ENCODE measurements around the gene GABRB2. TPM values are rescaled to one million over a fixed set of nuclear protein-coding genes. Genes with fewer than 3 reads are reported as not detected.

The GABRB2 gene
- total RNA-seq, 1 donor from 2014 or later: not detected

DNA sequence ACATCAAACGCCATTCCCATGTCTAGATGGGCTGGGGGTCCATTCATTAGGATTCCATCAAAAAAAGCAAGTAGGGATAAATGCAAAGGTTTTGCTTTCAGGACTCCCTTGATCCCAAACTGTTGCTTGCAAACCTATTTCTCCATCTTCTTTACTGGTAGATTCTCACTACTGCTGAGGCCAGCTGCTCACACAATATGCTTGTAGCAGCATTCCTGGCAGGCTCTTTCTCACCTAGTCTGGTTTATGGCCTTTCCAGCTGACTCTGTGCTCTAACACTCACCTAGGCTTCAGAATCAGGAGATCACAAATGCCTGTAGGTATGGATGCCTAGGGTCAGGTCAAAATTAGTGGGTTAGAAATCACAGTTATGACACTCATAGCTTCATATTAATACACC is 274.7 kb downstream of the GABRB2 start:
- H3K27me3 Mint-ChIP-seq (ENCODE audit: unreplicated experiment): no peaks in the 10 kb centered on the region
- no peaks in the 10 kb centered on the region for H3K9me3 Mint-ChIP-seq (ENCODE audit: unreplicated experiment)
- DNase-seq: no peak
- TF ChIP-seq, protein P1, sequence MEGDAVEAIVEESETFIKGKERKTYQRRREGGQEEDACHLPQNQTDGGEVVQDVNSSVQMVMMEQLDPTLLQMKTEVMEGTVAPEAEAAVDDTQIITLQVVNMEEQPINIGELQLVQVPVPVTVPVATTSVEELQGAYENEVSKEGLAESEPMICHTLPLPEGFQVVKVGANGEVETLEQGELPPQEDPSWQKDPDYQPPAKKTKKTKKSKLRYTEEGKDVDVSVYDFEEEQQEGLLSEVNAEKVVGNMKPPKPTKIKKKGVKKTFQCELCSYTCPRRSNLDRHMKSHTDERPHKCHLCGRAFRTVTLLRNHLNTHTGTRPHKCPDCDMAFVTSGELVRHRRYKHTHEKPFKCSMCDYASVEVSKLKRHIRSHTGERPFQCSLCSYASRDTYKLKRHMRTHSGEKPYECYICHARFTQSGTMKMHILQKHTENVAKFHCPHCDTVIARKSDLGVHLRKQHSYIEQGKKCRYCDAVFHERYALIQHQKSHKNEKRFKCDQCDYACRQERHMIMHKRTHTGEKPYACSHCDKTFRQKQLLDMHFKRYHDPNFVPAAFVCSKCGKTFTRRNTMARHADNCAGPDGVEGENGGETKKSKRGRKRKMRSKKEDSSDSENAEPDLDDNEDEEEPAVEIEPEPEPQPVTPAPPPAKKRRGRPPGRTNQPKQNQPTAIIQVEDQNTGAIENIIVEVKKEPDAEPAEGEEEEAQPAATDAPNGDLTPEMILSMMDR (IDR thresholded peaks at IDR 0.05; ENCODE audit: partially characterized antibody, unreplicated experiment): no peak
- no peak overlapping the region for H3K4me3 Mint-ChIP-seq (ENCODE audit: unreplicated experiment)
- no peaks in the 10 kb centered on the region for H3K4me1 Mint-ChIP-seq (ENCODE audit: low read depth, unreplicated experiment)
- H3K27ac Mint-ChIP-seq (ENCODE audit: unreplicated experiment): no peak overlapping the region
- no peaks in the 10 kb centered on the region for H3K36me3 Mint-ChIP-seq (ENCODE audit: unreplicated experiment)

DNA sequence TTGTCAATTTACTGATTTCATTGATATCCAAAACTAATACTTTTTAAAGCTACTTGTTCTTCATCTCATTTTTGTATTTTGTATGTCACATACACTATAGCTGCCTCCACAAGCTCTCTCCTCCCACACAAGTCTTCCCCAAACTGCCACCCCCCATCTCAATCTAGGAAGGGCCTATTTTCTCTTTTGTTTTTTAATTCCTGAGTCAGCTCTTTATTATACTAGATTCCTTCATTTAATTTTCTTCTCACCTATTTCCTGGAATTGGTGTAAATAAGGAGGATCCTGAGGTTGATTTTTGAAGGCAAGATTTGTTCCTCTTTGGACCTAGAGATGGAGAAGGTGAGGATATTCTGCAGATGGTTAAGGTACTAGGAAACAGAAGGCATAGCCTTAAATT is 277.4 kb downstream of the GABRB2 start:
- DNase-seq: no peak
- TF ChIP-seq, protein P1 (IDR thresholded peaks at IDR 0.05; ENCODE audit: partially characterized antibody, unreplicated experiment): no peak
- H3K4me3 Mint-ChIP-seq (ENCODE audit: unreplicated experiment): no peak overlapping the region
- no peak overlapping the region for H3K27ac Mint-ChIP-seq (ENCODE audit: unreplicated experiment)
- no peaks in the 10 kb centered on the region for H3K27me3 Mint-ChIP-seq (ENCODE audit: unreplicated experiment)
- H3K4me1 Mint-ChIP-seq (ENCODE audit: low read depth, unreplicated experiment): no peaks in the 10 kb centered on the region
- H3K36me3 Mint-ChIP-seq (ENCODE audit: unreplicated experiment): no peaks in the 10 kb centered on the region
- no peaks in the 10 kb centered on the region for H3K9me3 Mint-ChIP-seq (ENCODE audit: unreplicated experiment)

DNA sequence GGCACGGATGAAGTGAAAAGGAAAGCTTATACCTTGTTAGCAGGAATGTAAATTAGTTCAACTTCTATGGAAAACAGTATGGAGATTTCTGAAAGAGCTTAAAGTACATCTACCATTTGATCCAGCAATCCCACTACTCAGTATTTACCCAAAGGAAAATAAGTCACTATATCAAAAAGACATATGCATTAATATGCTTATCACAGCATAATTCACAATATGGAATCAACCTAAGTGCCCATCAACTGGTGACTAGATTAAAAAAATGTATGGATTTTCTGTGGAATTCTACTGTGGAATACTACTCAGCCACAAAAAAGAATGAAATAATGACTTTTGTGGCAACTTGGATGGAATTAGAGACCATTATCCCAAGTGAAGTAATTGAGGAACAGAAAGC is 279.6 kb downstream of the GABRB2 start:
- Mint-ChIP-seq H3K27me3 (ENCODE audit: unreplicated experiment) (no peaks in the 10 kb centered on the region), H3K4me3 (ENCODE audit: unreplicated experiment) (no peak overlapping the region), H3K9me3 (ENCODE audit: unreplicated experiment) (no peaks in the 10 kb centered on the region), H3K27ac (ENCODE audit: unreplicated experiment) (no peak overlapping the region), H3K4me1 (ENCODE audit: low read depth, unreplicated experiment) (no peaks in the 10 kb centered on the region), H3K36me3 (ENCODE audit: unreplicated experiment) (no peaks in the 10 kb centered on the region)
- TF ChIP-seq, protein P1 (IDR thresholded peaks at IDR 0.05; ENCODE audit: partially characterized antibody, unreplicated experiment): no peak
- DNase-seq: no peak

DNA sequence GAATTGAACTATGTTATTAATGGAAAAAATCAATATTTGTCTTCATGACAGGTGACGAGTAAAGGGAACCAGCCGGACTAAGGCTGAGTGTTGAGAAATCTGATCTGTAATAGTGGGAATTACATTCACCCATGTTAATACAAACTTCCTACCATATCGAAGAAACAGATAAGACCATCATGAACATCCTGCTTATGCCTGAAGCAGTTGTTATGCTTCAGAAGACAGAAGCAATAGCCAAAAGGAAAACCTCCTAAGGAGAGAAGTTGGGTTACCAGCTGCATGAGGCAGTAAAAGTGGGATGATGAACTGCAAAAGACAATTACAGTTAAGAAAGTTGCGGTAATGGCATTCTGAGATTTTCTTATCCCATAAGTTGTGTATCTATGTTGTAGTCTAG is 281.5 kb downstream of the GABRB2 start:
- H3K4me1 Mint-ChIP-seq (ENCODE audit: low read depth, unreplicated experiment): no peaks in the 10 kb centered on the region
- no peak for DNase-seq
- TF ChIP-seq, protein P1 (IDR thresholded peaks at IDR 0.05; ENCODE audit: partially characterized antibody, unreplicated experiment): no peak
- no peak overlapping the region for H3K4me3 Mint-ChIP-seq (ENCODE audit: unreplicated experiment)
- no peaks in the 10 kb centered on the region for H3K36me3 Mint-ChIP-seq (ENCODE audit: unreplicated experiment)
- no peak overlapping the region for H3K27ac Mint-ChIP-seq (ENCODE audit: unreplicated experiment)
- no peaks in the 10 kb centered on the region for H3K9me3 Mint-ChIP-seq (ENCODE audit: unreplicated experiment)
- no peaks in the 10 kb centered on the region for H3K27me3 Mint-ChIP-seq (ENCODE audit: unreplicated experiment)

DNA sequence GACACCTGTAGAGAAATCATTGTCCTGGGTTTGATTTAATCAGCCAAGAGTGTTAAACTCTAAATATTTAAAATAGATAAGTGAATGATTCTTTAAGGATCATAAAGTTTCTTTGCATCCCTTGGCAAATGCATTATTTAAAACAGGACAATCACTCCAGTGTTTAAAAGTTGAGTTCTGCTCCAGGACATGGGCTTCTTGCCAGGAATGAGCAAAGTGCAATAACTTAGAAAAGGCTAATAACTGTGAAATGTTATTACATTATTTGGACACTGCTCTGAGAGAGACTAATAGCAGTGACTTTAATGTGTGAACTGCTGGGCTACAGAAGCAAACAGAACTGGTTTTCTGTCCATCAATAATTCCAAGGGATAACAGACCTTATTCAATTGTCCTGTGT is 283.3 kb downstream of the GABRB2 start:
- Mint-ChIP-seq H3K36me3 (ENCODE audit: unreplicated experiment) (no peaks in the 10 kb centered on the region), H3K9me3 (ENCODE audit: unreplicated experiment) (no peaks in the 10 kb centered on the region), H3K4me1 (ENCODE audit: low read depth, unreplicated experiment) (peaks cover 11% of the 10 kb centered on the region), H3K4me3 (ENCODE audit: unreplicated experiment) (no peak overlapping the region), H3K27me3 (ENCODE audit: unreplicated experiment) (no peaks in the 10 kb centered on the region), H3K27ac (ENCODE audit: unreplicated experiment) (no peak overlapping the region)
- no peak for DNase-seq
- TF ChIP-seq, protein P1 (IDR thresholded peaks at IDR 0.05; ENCODE audit: partially characterized antibody, unreplicated experiment): no peak
